Raji (cell line): ENCODE data around the gene IQGAP3.

Source experiments
- POLR2A ChIP-seq: IDR thresholded peaks from 2 replicates; pipeline ENCODE4 v1.6.1; 2011; ENCODE audit warnings: low read depth, low read length, control low read depth; ENCODE audit not compliant: insufficient read depth

Gene IQGAP3

DNA sequence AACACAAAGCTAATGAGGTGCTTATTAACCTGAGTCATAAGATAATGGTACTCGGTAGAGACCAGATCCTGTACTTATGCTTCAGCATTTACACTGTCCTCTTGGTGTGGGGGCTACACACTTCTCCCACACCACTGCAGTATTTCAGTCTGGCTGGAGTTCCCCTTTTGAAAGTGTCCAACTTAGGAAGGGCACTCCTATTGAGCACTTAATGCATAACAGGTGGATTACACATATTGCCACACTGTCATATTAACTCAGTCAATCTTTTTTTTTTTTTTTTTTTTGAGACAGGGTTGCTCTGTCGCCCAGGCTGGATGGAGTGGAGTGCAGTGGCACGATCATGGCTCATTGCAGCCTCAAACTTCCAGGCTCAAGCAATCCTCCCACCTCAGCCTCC lies 27.4 kb upstream of the IQGAP3 start:
- 0 out of 2 replicates have a peak, but pooled peaks have one; percentile 12 for TF ChIP-seq POLR2A

DNA sequence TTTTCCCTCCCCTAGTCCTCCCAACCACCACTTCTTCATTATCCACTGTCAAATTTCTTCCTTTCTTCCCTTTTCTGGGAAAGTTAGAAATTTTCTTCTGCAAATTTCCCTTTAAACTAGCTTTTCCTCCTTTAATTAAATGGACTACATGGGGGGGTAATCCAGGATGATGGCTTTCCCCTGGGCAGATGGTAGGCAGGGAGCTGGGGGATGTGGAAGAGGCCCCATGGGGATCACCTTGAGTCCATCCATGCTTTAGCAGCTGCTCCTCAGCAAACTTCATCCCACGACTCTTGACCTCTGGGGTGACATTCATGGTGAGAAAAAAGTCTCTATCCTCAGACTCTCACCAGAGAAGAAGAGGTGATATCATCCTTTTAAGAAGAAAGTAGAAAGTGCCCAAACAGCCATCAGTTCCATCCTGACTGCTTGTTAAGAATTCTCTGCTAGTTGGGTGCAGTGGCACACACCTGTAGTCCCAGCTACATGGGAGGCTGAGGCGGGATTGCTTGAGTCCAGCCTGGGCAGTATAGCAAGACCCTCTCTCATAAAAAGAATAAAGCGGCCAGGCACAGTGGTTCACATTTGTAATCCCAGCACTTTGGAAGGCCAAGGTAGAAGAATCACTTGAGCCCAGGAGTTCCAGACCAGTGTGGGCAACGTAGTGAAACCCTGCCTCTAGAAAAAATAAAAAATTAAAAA lies 26.5 kb upstream of the IQGAP3 start:
- no peak for TF ChIP-seq POLR2A

DNA sequence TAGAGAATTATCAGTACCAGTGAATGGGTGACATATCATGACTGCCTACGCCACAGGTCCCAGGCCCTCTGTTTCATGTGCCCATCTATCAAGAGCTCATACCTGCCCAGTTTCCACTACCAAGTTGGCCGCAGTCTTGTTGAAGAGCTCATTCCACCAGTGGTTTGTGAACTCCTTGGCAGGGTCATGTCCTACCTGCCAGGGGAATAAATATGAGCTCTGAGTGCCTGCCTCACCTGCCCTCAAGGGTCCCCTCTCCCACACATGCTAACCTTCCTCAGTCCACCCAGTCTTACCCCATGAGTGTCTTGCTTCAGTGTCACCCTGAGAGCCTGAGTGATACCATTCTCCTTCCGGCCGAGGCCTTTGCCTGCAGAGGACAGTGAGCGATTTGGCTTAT lies 25.8 kb upstream of the IQGAP3 start:
- TF ChIP-seq POLR2A, result no peak

DNA sequence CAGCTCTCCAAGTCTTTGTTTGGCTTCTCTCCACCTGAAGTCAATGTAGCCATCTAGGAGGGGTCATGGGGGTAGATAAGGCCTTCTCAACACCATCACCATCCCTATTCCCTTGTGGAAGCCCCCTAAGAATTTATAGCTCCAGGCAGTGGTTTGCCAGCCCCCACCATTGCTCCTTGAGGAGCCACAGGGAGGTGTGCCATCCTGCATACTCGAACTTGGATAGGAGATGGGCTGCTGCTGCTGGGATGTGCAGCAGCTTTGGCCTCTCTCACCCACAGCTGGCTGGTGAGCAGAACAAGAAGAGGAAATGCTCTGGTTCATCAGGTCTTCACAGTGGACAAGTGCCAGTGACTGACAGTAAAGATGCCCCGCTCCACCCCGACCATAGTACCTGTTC lies 24.1 kb upstream of the IQGAP3 start:
- no peak for TF ChIP-seq POLR2A

DNA sequence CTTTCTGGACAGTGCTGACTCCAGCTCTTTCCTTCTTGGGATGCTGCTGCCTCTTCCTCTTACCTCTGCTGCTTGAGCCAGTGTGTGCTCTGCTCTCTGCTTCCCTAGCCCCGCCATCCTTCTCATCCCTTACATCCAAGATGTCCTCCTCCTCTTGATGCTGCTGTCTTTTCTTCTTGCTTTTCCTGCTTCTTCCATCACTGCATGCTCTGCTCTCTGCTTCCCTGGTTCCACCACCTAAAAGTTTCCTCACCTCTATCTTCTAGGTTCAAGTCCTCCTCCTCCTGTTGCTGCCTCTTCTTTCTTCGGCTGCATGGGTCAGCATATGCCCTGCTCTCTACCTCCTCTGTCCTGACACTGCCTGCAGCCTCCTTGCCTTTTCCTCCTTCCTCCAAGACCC lies 22.7 kb upstream of the IQGAP3 start:
- peak; percentile 42; the same call in 1 of the 2 replicates for TF ChIP-seq POLR2A

DNA sequence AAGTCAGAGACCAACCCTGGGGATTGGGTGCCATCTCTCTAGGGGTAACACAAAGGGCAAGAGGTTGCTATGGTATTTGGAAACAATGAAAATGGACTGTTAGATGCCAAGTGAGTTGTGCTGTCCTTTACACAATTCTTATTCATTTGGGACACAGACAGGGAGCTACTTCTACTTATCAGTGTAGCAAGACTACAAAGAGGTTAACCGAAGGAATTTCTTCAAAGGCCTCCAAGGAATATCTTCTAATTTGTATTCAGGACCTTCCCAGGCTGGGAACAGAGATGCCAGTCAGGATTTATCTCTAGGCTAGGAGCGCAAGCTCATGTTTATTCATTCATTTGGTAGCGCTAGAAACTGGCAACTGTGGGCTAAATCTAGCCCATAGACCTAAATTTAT lies 21.8 kb upstream of the IQGAP3 start:
- TF ChIP-seq POLR2A, result peak; percentile 26; the same call in 1 of the 2 replicates

DNA sequence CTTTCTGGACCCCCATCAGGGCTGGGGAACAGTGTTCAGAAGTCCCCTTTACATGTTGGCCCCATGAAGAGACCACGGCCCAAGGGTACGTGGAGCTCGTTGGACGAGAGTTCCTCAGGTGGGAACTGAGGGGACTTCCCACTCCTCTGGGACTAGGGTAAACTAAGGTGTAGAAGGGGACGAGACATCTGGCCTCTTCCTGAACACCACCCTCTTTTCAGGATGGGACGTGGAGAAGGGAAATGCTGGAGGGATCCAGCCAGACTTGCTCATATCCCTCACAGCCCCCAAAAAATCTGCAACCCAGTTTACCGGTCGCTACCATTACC lies 21.3 kb upstream of the IQGAP3 start:
- TF ChIP-seq POLR2A, result no peak

DNA sequence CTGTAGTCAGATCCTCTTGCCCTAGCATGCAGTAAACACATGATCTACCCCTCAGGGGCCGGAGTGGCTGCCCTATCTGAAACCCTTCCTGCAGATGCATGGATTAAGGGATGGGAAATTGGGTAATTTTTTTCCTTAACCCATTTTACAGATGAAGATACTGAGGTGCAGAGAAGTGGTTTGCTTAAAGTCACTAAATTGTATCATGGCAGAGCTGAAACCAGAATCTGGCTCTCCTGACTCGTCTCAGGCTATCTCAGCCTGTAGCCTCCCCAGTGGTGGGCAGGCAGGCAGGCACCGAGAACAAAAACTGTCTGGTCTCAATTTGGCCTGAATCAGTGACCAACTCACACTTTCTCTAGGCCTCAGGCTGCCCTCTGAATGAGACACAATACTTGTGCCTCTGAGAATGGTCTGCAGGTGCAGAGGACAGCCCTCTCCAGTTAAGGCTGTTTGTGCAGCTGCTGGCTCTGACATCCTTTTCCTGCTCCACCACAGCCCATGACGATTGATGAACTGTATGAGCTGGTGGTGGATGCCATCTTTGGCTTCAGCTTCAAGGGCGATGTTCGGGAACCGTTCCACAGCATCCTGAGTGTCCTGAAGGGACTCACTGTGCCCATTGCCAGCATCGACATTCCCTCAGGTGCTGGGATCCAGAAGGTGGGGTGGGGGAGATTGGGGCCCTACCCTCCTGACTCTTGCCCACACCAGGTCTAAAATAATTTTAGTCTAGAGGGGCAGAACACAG lies 20.7 kb upstream of the IQGAP3 start:
- TF ChIP-seq POLR2A, result peak; percentile 24; the same call in 1 of the 2 replicates

DNA sequence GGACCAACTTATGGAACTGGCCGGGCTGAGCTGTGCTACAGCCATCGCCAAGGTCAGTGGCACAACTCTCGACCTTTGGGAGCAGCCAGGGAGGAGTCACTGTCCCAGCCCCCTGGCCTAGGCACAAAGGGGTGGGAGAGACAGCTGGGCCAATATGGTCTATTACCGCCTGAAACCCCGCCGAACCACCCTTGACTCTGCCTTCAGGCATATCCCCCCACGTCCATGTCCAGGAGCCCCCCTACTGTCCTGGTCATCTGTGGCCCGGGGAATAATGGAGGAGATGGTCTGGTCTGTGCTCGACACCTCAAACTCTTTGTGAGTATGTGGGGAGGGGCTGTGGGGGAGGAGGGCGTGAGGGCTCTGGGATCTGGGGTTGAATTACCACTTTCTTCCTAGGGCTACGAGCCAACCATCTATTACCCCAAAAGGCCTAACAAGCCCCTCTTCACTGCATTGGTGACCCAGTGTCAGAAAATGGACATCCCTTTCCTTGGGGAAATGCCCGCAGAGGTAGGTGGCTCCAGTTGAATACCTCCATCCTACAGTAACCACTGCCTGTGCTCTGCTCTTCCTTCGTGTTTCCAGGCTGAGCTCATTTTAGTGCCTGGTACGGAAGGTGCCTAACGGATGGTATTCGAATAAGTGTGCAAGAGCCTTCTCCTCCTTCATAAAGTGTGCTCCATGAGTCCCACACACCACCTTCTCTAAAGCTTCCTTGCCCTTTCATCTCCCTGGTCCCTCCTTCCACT lies 20.0 kb upstream of the IQGAP3 start:
- 0 out of 2 replicates have a peak, but pooled peaks have one; percentile 19 for TF ChIP-seq POLR2A

DNA sequence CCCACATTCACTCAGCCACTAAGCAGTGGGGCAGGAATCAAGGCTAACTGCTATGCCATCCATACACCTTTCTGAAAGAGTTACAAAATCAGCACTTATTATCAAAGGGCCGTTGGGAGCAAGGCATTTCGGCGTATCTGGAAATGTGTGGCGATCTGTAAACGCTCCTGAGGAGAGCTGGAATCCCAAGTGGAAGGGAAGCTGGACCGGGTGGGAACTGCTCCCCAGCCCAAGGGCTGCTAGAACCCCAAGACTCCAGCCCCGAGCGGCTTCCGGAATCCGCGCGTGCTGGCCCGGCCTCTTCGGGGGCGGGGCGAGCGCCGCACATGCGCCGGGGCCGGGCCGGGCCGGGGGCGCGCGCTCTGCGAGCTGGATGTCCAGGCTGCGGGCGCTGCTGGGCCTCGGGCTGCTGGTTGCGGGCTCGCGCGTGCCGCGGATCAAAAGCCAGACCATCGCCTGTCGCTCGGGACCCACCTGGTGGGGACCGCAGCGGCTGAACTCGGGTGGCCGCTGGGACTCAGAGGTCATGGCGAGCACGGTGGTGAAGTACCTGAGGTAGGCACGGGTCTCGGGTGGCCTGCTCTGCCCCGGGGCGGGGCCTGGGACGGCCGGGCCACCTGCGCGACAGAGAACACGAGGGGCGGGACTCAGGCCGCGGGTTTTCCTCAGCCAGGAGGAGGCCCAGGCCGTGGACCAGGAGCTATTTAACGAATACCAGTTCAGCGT lies 19.2 kb upstream of the IQGAP3 start, which contains the start of gene NAXE:
NAXE (plus strand) TSS at position 345 of the 726 bp plus-strand sequence; CDS start at position 374, 29 bp downstream.
- TF ChIP-seq POLR2A, result peak; percentile 95

DNA sequence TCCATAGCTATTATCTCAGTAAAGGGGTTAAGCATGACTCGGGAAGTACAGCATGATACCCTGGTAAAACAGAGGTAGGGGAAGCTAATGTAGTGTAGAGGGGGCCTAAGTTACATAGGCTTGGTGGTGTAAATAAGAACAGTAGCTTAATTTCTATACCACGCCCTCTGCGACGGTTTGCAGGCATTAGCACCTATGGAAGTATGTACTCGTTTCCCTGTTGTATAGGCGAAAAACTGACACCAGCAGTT lies 18.7 kb upstream of the IQGAP3 start:
- TF ChIP-seq POLR2A, result no peak

DNA sequence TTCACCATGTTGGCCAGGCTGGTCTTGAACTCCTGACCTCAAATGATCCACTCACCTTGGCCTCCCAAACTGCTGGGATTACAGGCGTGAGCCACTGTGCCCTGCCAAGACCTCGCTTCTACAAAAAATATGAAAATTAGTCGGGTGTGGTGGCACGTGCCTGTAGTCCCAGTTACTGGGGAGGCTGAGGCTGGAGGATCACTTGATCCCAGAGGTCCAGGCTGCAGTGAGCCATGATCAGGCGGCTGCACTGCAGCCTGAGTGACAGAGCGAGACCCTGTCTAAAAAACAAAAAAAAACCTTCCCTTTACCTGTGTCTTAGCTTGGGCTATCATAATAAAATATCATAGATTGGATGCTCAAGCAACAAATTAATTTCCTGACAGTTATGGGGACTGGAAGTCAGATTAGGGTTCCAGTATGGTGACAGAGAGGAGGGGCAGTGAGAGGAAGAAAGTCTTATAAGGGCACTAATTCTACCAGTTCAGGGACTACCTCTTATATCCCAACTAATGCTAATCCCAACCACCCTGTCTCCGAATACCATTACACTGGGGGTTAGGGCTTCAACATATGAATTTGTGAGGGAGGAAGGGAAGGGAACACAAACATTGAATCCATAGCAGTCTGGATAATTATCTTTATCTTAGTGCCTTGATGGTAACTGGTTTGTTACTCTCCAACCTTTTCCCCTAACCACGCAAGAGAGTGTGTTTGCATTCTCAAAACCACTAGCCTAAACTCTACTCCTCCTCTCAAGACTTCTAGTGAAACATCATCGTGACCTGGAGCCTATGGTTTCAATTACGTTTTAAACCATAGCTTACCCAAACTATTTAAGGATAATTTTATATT lies 18.2 kb upstream of the IQGAP3 start:
- TF ChIP-seq POLR2A, result no peak

DNA sequence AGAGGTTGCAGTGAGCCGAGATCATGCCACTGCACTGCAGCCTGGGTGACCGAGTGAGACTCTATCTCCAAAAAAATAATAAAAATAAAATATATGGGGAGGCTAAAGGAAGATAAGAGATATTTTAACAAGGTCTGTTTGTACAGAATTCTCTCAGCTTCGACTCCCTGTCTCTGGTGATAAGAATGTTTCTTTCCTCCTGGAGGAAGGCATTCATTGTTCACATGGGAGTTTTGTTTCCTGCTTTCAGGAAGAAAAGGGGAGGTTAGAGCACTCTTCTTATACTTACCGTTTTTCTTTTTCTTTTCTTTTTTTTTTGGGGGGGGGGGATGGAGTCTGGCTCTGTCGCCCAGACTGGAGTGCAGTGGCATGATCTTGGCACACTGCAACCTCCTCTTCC lies 17.2 kb upstream of the IQGAP3 start:
- TF ChIP-seq POLR2A, result no peak

DNA sequence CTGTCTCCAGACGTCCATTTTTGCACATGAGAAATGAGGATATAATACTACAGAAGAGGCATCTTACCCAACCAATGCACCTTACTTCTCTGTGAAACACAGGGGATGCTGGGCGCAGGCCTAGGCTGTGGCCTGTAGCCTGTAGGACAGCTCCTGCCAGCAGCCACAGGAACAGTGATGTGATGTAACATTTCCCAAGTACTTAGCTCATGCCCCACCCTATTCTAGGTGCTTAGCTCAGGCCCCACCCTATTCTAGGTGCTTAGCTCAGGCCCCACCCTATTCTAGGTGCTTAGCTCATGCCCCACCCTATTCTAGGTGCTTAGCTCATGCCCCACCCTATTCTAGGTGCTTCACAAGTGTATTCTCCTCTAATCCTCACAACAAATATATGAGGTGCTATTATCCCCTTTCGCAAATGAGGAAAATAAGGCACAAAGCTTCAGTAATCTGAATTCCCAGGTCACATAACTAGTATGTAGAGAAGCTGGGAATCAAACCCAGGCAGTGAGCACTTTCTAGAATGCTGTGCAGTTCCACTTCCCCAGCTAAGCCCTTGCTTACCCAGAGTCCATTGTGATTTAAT lies 14.6 kb upstream of the IQGAP3 start:
- TF ChIP-seq POLR2A, result no peak
